Measurements from ENCODE around the gene GAS2L3.
"Not testable (repeated sequence)": the region's sequence is repeated elsewhere in the genome, so short reads cannot be mapped to it uniquely, and the experiment has no call there.

GAS2L3 gene

DNA sequence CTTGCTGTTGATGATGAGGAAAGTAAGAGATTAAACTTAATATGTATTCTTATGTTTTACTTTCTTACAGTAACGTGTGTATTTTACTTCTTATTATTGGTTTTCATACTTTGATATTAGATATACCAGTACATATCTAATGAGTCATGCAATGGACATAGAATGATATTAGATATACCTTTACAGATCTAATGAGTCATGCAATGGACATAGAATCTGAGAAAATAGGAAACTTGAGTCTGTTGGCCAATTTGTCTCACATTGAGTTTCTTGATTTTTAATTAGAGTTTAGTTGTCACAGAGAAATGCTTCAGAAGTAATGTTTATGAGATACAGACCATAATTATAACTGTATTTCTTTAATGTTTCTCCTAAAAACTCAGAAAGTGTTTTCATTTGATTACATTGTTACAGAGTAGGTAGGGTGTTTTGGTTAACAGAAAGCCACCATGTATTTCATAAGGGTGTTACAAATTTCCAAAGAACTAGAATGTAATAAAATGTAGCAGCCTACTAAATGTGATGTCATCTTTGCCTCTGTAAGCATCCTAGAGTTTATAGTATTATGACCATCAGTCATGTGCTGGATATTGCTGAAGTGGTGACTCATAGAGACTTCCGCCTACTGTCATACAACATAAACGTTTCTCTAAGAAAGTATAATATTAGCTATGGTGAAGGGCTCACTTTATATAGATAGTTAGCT lies 3.0 kb downstream of the GAS2L3 start:
- TF ChIP-seq, protein P1, sequence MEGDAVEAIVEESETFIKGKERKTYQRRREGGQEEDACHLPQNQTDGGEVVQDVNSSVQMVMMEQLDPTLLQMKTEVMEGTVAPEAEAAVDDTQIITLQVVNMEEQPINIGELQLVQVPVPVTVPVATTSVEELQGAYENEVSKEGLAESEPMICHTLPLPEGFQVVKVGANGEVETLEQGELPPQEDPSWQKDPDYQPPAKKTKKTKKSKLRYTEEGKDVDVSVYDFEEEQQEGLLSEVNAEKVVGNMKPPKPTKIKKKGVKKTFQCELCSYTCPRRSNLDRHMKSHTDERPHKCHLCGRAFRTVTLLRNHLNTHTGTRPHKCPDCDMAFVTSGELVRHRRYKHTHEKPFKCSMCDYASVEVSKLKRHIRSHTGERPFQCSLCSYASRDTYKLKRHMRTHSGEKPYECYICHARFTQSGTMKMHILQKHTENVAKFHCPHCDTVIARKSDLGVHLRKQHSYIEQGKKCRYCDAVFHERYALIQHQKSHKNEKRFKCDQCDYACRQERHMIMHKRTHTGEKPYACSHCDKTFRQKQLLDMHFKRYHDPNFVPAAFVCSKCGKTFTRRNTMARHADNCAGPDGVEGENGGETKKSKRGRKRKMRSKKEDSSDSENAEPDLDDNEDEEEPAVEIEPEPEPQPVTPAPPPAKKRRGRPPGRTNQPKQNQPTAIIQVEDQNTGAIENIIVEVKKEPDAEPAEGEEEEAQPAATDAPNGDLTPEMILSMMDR (conservative IDR thresholded peaks at IDR 0.05) = no peak
- H3K27ac ChIP-seq = no peak overlapping the region

DNA sequence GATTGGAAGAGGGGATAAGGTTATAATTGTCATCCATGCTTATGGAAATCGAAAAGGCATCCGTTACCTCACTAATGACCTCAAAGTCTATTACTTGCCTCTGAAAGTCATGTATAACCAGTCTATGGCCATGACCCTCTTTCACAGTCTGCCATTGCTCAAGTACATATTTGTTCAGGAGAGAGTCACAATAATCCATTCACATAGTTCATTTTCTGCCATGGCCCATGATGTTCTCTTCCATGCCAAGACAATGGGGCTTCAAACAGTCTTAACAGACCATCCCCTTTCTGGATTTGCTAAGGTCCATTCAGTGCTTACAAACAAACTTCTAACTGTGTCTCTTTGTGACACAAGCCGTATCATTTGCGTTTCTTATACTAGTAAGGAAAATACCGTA lies 5.4 kb downstream of the GAS2L3 start:
- TF ChIP-seq, protein P1 (conservative IDR thresholded peaks at IDR 0.05) = no peak
- H3K27ac ChIP-seq = no peak overlapping the region

DNA sequence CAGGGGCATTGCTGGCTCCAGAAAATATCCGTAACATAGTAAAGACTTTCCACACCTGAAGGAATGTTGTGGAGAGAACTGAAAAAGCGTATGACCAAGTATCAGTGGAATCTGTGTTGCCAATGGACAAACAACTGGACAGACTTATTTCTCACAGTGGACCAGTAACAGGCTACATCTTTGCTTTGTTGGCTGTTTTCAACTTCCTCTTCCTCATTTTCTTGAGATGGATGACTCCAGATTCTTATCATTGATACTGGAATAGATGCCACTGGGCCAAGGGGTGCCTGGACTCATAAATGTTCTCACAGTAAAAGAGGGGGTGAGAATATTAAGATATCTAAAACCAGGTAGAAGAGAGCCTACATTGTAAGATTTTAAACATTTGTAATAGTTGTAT lies 6.4 kb downstream of the GAS2L3 start:
- TF ChIP-seq, protein P1 (conservative IDR thresholded peaks at IDR 0.05) = no peak
- no peak overlapping the region for H3K27ac ChIP-seq

DNA sequence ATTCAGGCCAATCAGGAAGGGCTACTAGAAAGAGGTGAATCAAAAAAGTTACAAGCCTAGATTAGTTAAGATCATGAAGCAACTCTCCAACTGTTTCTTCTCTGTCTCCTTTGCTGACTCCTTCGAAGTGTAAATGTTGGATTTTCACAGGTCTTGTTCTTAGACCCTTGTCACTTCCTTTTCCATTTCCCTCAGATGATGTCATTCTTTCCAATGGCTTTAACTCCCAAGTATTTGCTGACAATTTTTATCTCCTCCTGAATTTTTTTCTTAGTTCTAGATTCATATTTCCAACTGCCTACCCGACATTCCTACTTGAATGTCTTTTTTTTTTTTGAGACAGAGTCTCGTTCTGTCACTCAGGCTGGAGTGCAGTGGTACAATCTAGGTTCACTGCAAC lies 10.8 kb downstream of the GAS2L3 start:
- H3K27ac ChIP-seq = no peak overlapping the region
- TF ChIP-seq, protein P1 (conservative IDR thresholded peaks at IDR 0.05) = no peak

DNA sequence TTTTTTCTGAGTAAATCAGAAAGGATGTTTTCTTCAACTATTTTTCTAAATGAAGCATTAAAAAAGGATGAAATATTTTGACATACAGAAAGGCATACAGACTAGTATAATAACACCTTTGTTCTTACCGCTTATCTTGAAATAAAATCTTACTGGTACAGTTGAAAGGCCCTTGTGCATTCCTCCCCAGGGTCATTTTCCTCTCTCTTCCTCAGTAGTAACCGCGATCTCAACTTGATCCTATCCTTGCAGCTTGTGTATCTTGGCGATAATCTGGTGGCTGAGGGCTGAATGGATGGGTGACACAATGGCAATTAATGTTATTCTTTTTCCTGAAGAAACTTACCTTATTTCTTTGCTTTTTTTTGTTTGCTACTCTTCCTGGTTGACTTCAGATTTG lies 18.5 kb downstream of the GAS2L3 start:
- H3K27ac ChIP-seq = no peak overlapping the region
- TF ChIP-seq, protein P1 (conservative IDR thresholded peaks at IDR 0.05) = no peak

DNA sequence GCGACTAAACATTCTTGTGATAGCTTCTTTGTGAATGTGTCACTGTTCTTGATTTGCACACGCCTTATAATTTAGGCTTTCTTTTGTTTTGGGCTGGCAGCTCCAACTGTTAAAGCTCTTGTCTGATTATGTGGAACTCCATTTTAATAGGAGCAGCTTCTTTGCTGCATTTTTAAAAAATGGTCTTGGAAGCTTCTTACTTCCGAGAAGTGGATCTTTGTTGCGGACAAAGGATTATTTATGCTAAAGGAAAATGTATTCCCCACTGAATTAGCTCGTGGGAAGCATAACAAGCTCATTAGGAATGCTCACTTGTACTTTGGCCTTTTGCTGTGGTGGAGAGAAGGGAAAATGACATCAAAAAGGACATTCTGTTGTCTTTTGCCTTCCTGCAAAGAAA lies 20.0 kb downstream of the GAS2L3 start:
- H3K27ac ChIP-seq = peak overlapping the region; percentile 11; the same call in 1 of the 2 replicates
- TF ChIP-seq, protein P1 (conservative IDR thresholded peaks at IDR 0.05) = no peak

DNA sequence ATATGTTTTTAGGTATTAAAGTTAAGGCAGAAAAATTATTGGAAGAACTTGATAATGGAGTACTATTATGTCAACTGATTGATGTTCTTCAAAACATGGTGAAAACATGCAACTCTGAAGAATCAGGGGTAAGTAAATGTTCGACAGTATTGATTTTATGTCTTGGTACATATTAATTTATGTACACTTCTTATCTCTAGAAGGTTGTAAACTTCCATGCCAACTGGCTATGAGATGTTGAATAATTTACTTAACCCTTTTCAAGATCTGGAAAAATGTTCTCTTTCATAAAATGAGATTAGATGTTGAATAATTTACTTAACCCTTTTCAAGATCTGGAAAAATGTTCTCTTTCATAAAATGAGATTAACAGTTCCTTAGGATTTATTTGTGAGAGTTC lies 28.1 kb downstream of the GAS2L3 start:
- peak overlapping the region; percentile 20 for H3K27ac ChIP-seq
- TF ChIP-seq, protein P1 (conservative IDR thresholded peaks at IDR 0.05) = no peak

DNA sequence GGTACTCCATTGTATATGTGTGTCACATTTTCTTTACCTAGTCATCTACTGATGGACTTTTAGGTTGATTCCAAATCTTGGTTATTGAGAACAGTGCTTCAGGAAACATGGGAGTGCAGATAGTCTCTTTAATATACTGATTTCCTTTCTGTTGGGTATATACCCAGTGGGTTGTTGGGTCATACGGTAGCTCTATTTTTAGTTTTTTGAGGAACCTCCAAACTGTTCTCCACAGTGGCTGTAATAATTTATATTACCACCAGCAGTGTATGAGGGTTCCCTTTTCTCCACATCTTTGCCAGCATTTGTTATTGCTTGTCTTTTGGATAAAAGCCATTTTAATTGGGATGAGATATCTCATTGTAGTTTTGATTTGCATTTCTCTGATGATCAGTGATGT lies 29.5 kb downstream of the GAS2L3 start:
- H3K27ac ChIP-seq = not testable (repeated sequence)
